ENCODE data around the gene SCLY.

DNA sequence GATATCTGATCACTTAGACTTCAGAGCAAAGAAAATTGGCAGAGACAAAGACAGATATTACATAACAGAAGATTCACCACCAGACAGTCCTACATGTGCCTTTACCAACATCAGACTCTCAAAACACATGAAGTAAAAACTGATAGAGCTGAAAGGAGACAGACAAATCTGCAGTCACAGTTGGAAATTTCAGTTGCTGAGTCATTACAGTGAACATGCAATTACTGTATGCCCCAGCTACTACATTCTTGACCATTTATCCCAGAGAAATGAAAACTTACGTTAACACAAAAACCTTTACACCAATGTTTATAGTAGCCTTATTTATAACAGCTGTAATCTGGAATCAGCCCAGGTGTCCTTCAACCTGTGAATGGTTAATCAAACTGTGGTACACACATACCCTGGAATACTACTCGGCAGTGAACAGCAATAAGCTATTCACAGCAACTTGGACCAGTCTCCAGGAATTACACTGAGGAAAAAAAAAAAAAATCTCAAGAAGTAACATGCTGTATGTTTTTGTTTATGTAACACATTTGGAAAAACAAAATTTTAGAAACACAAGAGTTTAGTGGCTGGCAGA is 7.5 kb upstream of the SCLY start:
- TF ChIP-seq GATA3 (IDR thresholded peaks at IDR 0.05; ENCODE audit: low read depth, low read length) (no peak), GATA2 (IDR thresholded peaks at IDR 0.05; ENCODE audit: low read depth, low read length) (no peak)

Measured in SH-SY5Y (cell line).